Stomach (tissue), 9 donors: Measurements from ENCODE around the gene CYB5A. TPM values are rescaled to one million over a fixed set of nuclear protein-coding genes. Genes with fewer than 3 reads are reported as not detected.

ENCODE experiments used
- DNase-seq, 2 donors: peaks; one replicate each; pipeline versions ENCODE4 v3.0.0 to v3.0.0-alpha.2; 2013 to 2019
- H3K27ac ChIP-seq, 5 donors: fragments of 200-600 bp in 4 of 5; sonication (generic) in 4 of 5; one replicate each; pipeline ENCODE4 v1.5.1; 2013 to 2019; ENCODE audit warnings: mild to moderate bottlenecking in 1 of 5, moderate library complexity in 1 of 5
- H3K27me3 ChIP-seq, 3 donors: fragments of 200-600 bp; sonication (generic); one replicate each; pipeline ENCODE4 v1.5.1; 2017 to 2019; ENCODE audit warnings: mixed run types in 1 of 3
- H3K36me3 ChIP-seq, 4 donors: fragments of 200-600 bp; sonication (generic); 1 replicate in 3 of 4; 2 replicates in 1 of 4; pipeline ENCODE4 v1.5.1; 2016 to 2019
- H3K4me1 ChIP-seq, 4 donors: fragments of 200-600 bp; sonication (generic); one replicate each; pipeline ENCODE4 v1.5.1; 2016 to 2019
- H3K4me3 ChIP-seq, 4 donors: fragments of 200-600 bp; sonication (generic) in 3 of 4; one replicate each; pipeline ENCODE4 v1.5.1; 2016 to 2019; ENCODE audit warnings: mild to moderate bottlenecking in 1 of 4
- H3K9me3 ChIP-seq, 4 donors: fragments of 200-600 bp; sonication (generic); one replicate each; pipeline ENCODE4 v1.5.1; 2016 to 2019
- EP300 ChIP-seq: sonication (generic); formaldehyde crosslinking; IDR thresholded peaks from one replicate; pipeline ENCODE4 v1.6.1; 2017; ENCODE audit warnings: antibody characterized with exemption
- POLR2A ChIP-seq, 4 donors: fragments of 450-650 bp; IDR thresholded peaks; one replicate each; pipeline ENCODE4 v1.6.1; 2016; ENCODE audit warnings: antibody characterized with exemption in 4 of 4, control low read depth in 2 of 4, mild to moderate bottlenecking in 1 of 4, moderate library complexity in 1 of 4
- POLR2AphosphoS5 ChIP-seq, 3 donors: sonication (generic); formaldehyde crosslinking; IDR thresholded peaks; one replicate each; pipeline ENCODE4 v1.6.1; 2016; ENCODE audit warnings: antibody characterized with exemption in 3 of 3
- WGBS, 5 donors: extraction: QIAGEN DNeasy Blood & Tissue Kit in 3 of 5; methylation state at CpG; one replicate each; pipeline versions ENCODE4 v1.1.5 to v1.1.7; 2013 to 2018; 5-methylcytosine and 5-hydroxymethylcytosine counted together
- intact Hi-C: fragments of 100-400 bp; cut with DNase I; formaldehyde crosslinking; loops from one replicate; pipeline ENCODE4 v1.15.1; 2023; ENCODE audit warnings: low total_unique reads
- polyA plus RNA-seq, 3 donors: library from polyadenylated mRNA; stranded (reverse); fragments of 200-250 nt; gene quantifications; one replicate each; pipeline ENCODE4 v1.2.3, GENCODE V29; 2013
- total RNA-seq, 5 donors: library from RNA; depleted of rRNA; stranded (reverse); fragments of >200 nt; gene quantifications; one replicate each; pipeline versions ENCODE4 v1.1.0 to v1.2.3, GENCODE V29; 2014 to 2016
- TF ChIP-seq, protein P1 (sequence below), 7 experiments: fragments of 450-650 bp in 4 of 7; fragments of 200-600 bp in 3 of 7; sonication (generic) in 3 of 7; IDR thresholded peaks; one replicate each; pipeline ENCODE4 v1.5.1; 2016 to 2019; ENCODE audit warnings: antibody characterized with exemption in 7 of 7, control low read depth in 2 of 7, mild to moderate bottlenecking in 1 of 7
- donor health status: healthy with polysubstance abuse.
- donor health status: Bipolar disorder and iron deficiency.
- donor health status: healthy.

The CYB5A gene
- total and polyA plus RNA-seq, 8 donors = 75.9 to 450 (median 114) TPM

DNA sequence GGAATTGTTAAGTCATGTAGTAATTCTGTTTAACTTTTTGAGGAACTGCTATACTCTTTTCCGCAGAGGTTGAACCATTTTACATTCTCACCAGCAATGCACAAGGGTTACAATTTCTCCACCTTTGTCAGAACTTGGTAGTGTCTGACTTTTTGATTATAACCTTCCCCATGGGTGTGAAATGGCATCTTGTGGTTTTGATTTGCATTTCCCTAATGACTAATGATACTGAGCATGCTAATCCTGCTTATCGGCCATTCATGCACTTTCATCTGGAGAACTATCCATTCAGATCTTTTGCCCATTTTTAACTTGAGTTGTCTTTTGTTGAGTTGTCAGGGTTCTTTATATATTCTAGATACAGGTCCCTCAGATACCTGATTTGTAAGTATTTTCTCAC, 47.2 kb downstream of the CYB5A start:
- H3K4me3 ChIP-seq = no peak overlapping the region
- 70 to 79% (median 75%) methylated on average over 2 of the region's 2 CpGs for WGBS, 5 donors
- TF ChIP-seq, protein P1, sequence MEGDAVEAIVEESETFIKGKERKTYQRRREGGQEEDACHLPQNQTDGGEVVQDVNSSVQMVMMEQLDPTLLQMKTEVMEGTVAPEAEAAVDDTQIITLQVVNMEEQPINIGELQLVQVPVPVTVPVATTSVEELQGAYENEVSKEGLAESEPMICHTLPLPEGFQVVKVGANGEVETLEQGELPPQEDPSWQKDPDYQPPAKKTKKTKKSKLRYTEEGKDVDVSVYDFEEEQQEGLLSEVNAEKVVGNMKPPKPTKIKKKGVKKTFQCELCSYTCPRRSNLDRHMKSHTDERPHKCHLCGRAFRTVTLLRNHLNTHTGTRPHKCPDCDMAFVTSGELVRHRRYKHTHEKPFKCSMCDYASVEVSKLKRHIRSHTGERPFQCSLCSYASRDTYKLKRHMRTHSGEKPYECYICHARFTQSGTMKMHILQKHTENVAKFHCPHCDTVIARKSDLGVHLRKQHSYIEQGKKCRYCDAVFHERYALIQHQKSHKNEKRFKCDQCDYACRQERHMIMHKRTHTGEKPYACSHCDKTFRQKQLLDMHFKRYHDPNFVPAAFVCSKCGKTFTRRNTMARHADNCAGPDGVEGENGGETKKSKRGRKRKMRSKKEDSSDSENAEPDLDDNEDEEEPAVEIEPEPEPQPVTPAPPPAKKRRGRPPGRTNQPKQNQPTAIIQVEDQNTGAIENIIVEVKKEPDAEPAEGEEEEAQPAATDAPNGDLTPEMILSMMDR (IDR thresholded peaks at IDR 0.05) = no peak
- TF ChIP-seq POLR2A (IDR thresholded peaks at IDR 0.05) = no peak
- TF ChIP-seq EP300 = no peak
- no peak for TF ChIP-seq POLR2AphosphoS5 (IDR thresholded peaks at IDR 0.05)
- peaks cover 0 to 31% (median 24%) of the 10 kb centered on the region in 4 donors for H3K4me1 ChIP-seq
- no peaks in the 10 kb centered on the region for H3K9me3 ChIP-seq
- H3K36me3 ChIP-seq = no peaks in the 10 kb centered on the region
- H3K27me3 ChIP-seq = no peaks in the 10 kb centered on the region
- DNase-seq = no peak
- intact Hi-C loops = no loop called here
- no peak overlapping the region for H3K27ac ChIP-seq

DNA sequence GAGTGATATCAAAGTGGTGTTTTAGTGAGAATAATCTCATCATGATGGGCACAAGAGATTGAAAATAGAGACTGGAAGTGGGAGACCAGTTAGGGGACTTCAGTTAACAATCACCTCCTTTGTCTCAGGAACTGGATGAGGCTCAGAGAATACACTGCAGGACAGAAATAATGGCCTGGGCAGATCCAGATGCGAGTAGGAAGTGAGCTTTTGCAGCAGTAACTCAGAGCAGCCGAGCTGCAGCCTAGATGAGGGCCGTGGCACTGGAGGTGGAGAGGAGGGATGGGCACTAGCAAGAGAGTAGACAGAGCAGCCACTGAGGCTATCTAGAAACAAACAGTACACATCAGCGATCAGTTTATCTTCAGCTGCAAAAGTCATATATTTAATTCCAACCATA, 48.6 kb downstream of the CYB5A start:
- Histone ChIP-seq H3K27me3 (no peaks in the 10 kb centered on the region), H3K9me3 (no peaks in the 10 kb centered on the region), H3K27ac (peak overlapping the region in 1 of 5 donors; percentile 2), H3K4me1 (peaks cover 0 to 20% (median 15%) of the 10 kb centered on the region in 4 donors), H3K36me3 (no peaks in the 10 kb centered on the region), H3K4me3 (no peak overlapping the region)
- 38 to 44% (median 40%) methylated on average over 4 of the region's 4 CpGs for WGBS, 5 donors
- intact Hi-C loops = no loop called here
- DNase-seq = no peak
- TF ChIP-seq POLR2AphosphoS5 (IDR thresholded peaks at IDR 0.05) (no peak), POLR2A (IDR thresholded peaks at IDR 0.05) (no peak), EP300 (no peak)
- TF ChIP-seq, protein P1 (IDR thresholded peaks at IDR 0.05) = no peak

DNA sequence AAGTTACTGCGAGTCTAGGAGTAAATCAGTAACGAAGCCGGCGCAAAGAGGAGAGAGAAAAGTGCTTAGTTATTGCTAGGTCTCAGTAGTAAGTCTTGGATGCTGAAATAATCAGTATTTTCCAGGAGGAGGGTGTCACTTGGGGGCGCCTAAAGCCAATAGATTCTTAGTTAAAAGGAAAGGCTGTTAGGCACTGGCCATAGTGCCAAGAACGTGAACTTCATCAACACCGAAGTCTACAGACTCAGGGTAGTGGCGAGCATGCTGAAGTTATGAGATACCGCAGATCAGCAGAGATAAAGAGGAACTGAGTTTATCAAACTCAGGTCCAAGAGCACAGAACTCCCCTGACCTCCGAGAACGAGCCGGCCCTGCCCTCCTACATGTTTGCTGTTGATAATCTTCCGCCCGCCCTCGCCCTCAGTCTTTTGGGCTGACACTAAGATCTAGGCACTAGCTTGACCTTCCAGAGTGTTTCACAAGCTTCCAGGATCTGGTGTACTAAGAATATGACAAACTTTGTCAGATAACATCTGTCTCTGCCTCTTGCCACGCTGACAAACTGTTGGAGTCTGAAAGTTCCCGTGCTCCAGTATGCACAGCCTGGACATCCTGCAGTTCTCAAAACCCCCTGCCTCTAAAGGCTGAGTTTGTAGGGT, 49.2 kb downstream of the CYB5A start:
- intact Hi-C loops = no loop called here
- TF ChIP-seq, protein P1 (IDR thresholded peaks at IDR 0.05) = no peak
- no peak for TF ChIP-seq POLR2AphosphoS5 (IDR thresholded peaks at IDR 0.05)
- no peak for TF ChIP-seq EP300
- no peak for TF ChIP-seq POLR2A (IDR thresholded peaks at IDR 0.05)
- WGBS, 5 donors = 30 to 49% (median 34%) methylated on average over 17 of the region's 17 CpGs
- peak in 1 of 2 donors; percentile 51 for DNase-seq
- no peak overlapping the region for H3K4me3 ChIP-seq
- peak overlapping the region in 2 of 5 donors; percentile 2 to 24 for H3K27ac ChIP-seq
- H3K9me3 ChIP-seq = no peaks in the 10 kb centered on the region
- no peaks in the 10 kb centered on the region for H3K27me3 ChIP-seq
- peaks cover 0 to 20% (median 14%) of the 10 kb centered on the region in 4 donors for H3K4me1 ChIP-seq
- no peaks in the 10 kb centered on the region for H3K36me3 ChIP-seq

DNA sequence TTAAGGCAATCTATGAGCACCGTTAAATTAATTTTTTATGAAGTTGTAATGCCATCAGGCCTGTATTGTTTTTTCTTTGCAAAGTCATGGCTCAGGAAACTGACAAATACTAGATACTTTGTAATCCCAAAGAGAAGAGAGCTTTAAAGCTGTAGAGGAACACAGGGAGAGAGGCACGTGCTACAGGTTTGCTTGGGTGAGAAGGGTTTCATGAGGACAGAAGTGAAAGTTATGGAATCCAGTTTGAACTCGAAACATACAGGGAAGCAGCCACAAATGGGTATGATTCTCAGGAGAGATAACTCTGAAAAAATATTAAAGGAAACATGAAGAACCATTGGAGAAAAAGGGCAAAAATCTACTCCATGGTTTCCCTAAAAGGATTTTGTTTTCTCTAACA, 49.8 kb downstream of the CYB5A start:
- Histone ChIP-seq H3K36me3 (no peaks in the 10 kb centered on the region), H3K4me3 (no peak overlapping the region), H3K27ac (peak overlapping the region in 1 of 5 donors; percentile 2), H3K9me3 (no peaks in the 10 kb centered on the region), H3K4me1 (peaks cover 0 to 20% (median 14%) of the 10 kb centered on the region in 4 donors), H3K27me3 (no peaks in the 10 kb centered on the region)
- DNase-seq = no peak
- no peak for TF ChIP-seq POLR2A (IDR thresholded peaks at IDR 0.05)
- TF ChIP-seq, protein P1 (IDR thresholded peaks at IDR 0.05) = no peak
- no peak for TF ChIP-seq POLR2AphosphoS5 (IDR thresholded peaks at IDR 0.05)
- TF ChIP-seq EP300 = no peak
- intact Hi-C loops = no loop called here
- 64 to 81% (median 73%) methylated on average over 3 of the region's 3 CpGs for WGBS, 5 donors
